HepG2 (cell line): Measurements from ENCODE around the gene RSPH1. TPM values are rescaled to one million over a fixed set of nuclear protein-coding genes. Genes with fewer than 3 reads are reported as not detected.

Source experiments
- ATAC-seq: fragments of 200-7000 bp; cut with Tn5 transposase; 3 replicates; pipeline ENCODE4 v1.9.1; 2020; ENCODE audit warnings: mild to moderate bottlenecking, moderate library complexity
- BruUV-seq: library from RNA; stranded (reverse); fragments of 400-500 nt; replicated peaks from 2 replicates; lab custom pipeline; 2021; lab: Mats Ljungman, UMichigan
- CTCF ChIA-PET: fragments of 300-600 bp; formaldehyde crosslinking; extraction: SDS; loops from one replicate; lab custom pipeline; 2021; ENCODE audit warnings: low total read pairs, inconsistent platforms, low intra/inter-chr PET ratio; lab: Yijun Ruan, JAX
- POLR2A ChIA-PET: fragments of 350-600 bp; sonication (Branson Sonifier 250); formaldehyde crosslinking; loops from one replicate; lab custom pipeline; 2020; ENCODE audit warnings: antibody characterized with exemption, inconsistent platforms; lab: Yijun Ruan, JAX
- DNase-seq: peaks from one replicate; pipeline ENCODE4 v3.0.0-alpha.2; 2015; ENCODE audit warnings: low spot score
- FAIRE-seq: peaks from 3 replicates; lab custom pipeline; 2011; peaks lifted over from hg19 to GRCh38; lab: Jason Lieb, UNC
- H2AFZ ChIP-seq: one replicate; pipeline ENCODE4 v1.6.1; 2011; ENCODE audit warnings: low read length, inconsistent platforms
- H3K27ac ChIP-seq: fragments of 300-600 bp; 3 replicates; pipeline ENCODE4 v1.8.0; 2011; ENCODE audit warnings: mixed run types, mild to moderate bottlenecking, mixed read lengths, low read length, inconsistent platforms; ENCODE audit not compliant: insufficient read depth; ENCODE audit errors: extremely low read length
- H3K27me3 ChIP-seq, 2 experiments: fragments of 200-600 bp in 1 of 2; 2 replicates in 1 of 2; 3 replicates in 1 of 2; pipeline versions ENCODE4 v1.6.0 to v1.8.0; 2011; ENCODE audit warnings: low read length in 2 of 2, mild to moderate bottlenecking in 2 of 2, moderate library complexity in 2 of 2, inconsistent platforms in 1 of 2; ENCODE audit not compliant: insufficient read depth in 2 of 2, control insufficient read depth in 1 of 2
- H3K36me3 ChIP-seq, 2 experiments: fragments of 200-600 bp in 1 of 2; replicated peaks in 1 of 2; 2 replicates in 1 of 2; 3 replicates in 1 of 2; pipeline versions ENCODE4 v1.5.1 to v1.8.0; 2011; ENCODE audit warnings: low read length in 2 of 2, inconsistent platforms in 1 of 2; ENCODE audit not compliant: insufficient read depth in 2 of 2, control insufficient read depth in 1 of 2
- H3K4me1 ChIP-seq: 2 replicates; pipeline ENCODE4 v1.5.1; 2012; ENCODE audit warnings: low read length, inconsistent platforms; ENCODE audit not compliant: insufficient read depth
- H3K4me2 ChIP-seq: 2 replicates; pipeline ENCODE4 v1.6.0; 2011; ENCODE audit warnings: low read depth, low read length, inconsistent platforms
- H3K4me3 ChIP-seq, 3 experiments: fragments of 200-600 bp in 1 of 3; sonication (generic), shearing (Covaris generic) in 1 of 3; replicated peaks in 1 of 3; 2 replicates each; pipeline ENCODE4 v1.5.1; 2011 to 2016; ENCODE audit warnings: low read length in 3 of 3, inconsistent platforms in 2 of 3, low read depth in 2 of 3, mild to moderate bottlenecking in 2 of 3, control low read depth in 1 of 3, mixed read lengths in 1 of 3; ENCODE audit not compliant: insufficient read depth in 1 of 3
- H3K79me2 ChIP-seq: one replicate; pipeline ENCODE4 v1.6.1; 2011; ENCODE audit warnings: low read length, inconsistent platforms; ENCODE audit not compliant: insufficient read depth
- H3K9ac ChIP-seq: 2 replicates; pipeline ENCODE4 v1.6.0; 2011; ENCODE audit warnings: mild to moderate bottlenecking, low read depth, low read length, inconsistent platforms; ENCODE audit not compliant: insufficient read depth
- H3K9me3 ChIP-seq: 2 replicates; pipeline ENCODE4 v1.5.1; 2012; ENCODE audit warnings: mild to moderate bottlenecking, low read length
- H4K20me1 ChIP-seq: 2 replicates; pipeline ENCODE4 v1.6.0; 2011; ENCODE audit warnings: inconsistent platforms, mild to moderate bottlenecking, low read length, moderate library complexity; ENCODE audit not compliant: insufficient read depth
- CAMTA2 ChIP-seq: sonication (generic); formaldehyde crosslinking; IDR thresholded peaks from 2 replicates; pipeline ENCODE4 v1.4.0; 2020; ENCODE audit warnings: mild to moderate bottlenecking, missing genetic modification reagents, borderline replicate concordance
- ELF4 ChIP-seq: sonication (generic); formaldehyde crosslinking; IDR thresholded peaks from 2 replicates; pipeline ENCODE4 v1.5.0; 2020; ENCODE audit warnings: missing genetic modification reagents, mild to moderate bottlenecking, moderate library complexity, borderline replicate concordance
- HNF1B ChIP-seq: sonication (generic); formaldehyde crosslinking; IDR thresholded peaks from 2 replicates; pipeline ENCODE4 v1.5.1; 2020; ENCODE audit warnings: mild to moderate bottlenecking, moderate library complexity, missing genetic modification reagents
- NCOR1 ChIP-seq: fragments of 200-600 bp; sonication (generic); IDR thresholded peaks from 2 replicates; pipeline ENCODE4 v1.7.0; 2017; ENCODE audit warnings: antibody characterized with exemption, low read length, borderline replicate concordance
- SYNCRIP ChIP-seq: fragments of 200-400 bp; formaldehyde crosslinking; IDR thresholded peaks from 2 replicates; pipeline ENCODE4 v1.6.1; 2018; ENCODE audit warnings: mild to moderate bottlenecking, low read depth, low read length; ENCODE audit not compliant: insufficient read depth
- TRIM24 ChIP-seq: sonication (generic); formaldehyde crosslinking; IDR thresholded peaks from 2 replicates; pipeline ENCODE4 v1.8.0; 2022; ENCODE audit warnings: mild to moderate bottlenecking, missing genetic modification reagents
- ZC3H13 ChIP-seq: sonication (generic); formaldehyde crosslinking; IDR thresholded peaks from 2 replicates; pipeline ENCODE4 v1.8.1; 2023; ENCODE audit warnings: mild to moderate bottlenecking, missing genetic modification reagents, moderate library complexity
- ZIK1 ChIP-seq: sonication (generic); formaldehyde crosslinking; IDR thresholded peaks from 2 replicates; pipeline ENCODE4 v1.5.0; 2020; ENCODE audit warnings: mild to moderate bottlenecking, low read depth, missing genetic modification reagents, borderline replicate concordance
- ZNF207 ChIP-seq: fragments of 450-650 bp; IDR thresholded peaks from 2 replicates; pipeline ENCODE4 v1.6.1; 2016; ENCODE audit warnings: antibody characterized with exemption, borderline replicate concordance
- ZNF234 ChIP-seq: sonication (generic); formaldehyde crosslinking; conservative IDR thresholded peaks from 2 replicates; pipeline ENCODE4 v1.5.1; 2020; ENCODE audit warnings: mild to moderate bottlenecking, missing genetic modification reagents
- ZNF431 ChIP-seq: sonication (generic); formaldehyde crosslinking; IDR thresholded peaks from 2 replicates; pipeline ENCODE4 v1.9.0; 2022; ENCODE audit warnings: missing genetic modification reagents, low read depth, mild to moderate bottlenecking, borderline replicate concordance
- ZNF644 ChIP-seq: IDR thresholded peaks from 2 replicates; pipeline ENCODE4 v1.6.1; 2016; ENCODE audit warnings: low read depth
- ZNF710 ChIP-seq: sonication (generic); formaldehyde crosslinking; IDR thresholded peaks from 2 replicates; pipeline ENCODE4 v1.5.0; 2020; ENCODE audit warnings: mild to moderate bottlenecking, missing genetic modification reagents, borderline replicate concordance
- WGBS: methylation state at CpG from one replicate; pipeline ENCODE4 v1.1.6; 2017; ENCODE audit warnings: low lambda C conversion rate; 5-methylcytosine and 5-hydroxymethylcytosine counted together
- in situ Hi-C: cut with HindIII; loops from 2 replicates; pipeline ENCODE4 v1.10.0; 2017; ENCODE audit warnings: low pct_unique_long_range_greater_than_20kb; ENCODE audit not compliant: extremely low pct_ligation_motif_present
- intact Hi-C: fragments of 100-400 bp; cut with micrococcal nuclease; formaldehyde crosslinking; loops from one replicate; pipeline ENCODE4 v1.10.0; 2022; ENCODE audit not compliant: unreplicated experiment
- polyA plus RNA-seq, 8 experiments: library from polyadenylated mRNA; depleted of rRNA in 3 of 8; stranded (reverse) in 7 of 8; unstranded in 1 of 8; fragments of >200 nt; fragmentation: Illumina TruSeq in 4 of 8; extraction: Trizol in 4 of 8; gene quantifications; 2 replicates each; pipeline versions ENCODE4 v1.2.1 to v1.2.3, GENCODE V29; 2011 to 2016; ENCODE audit warnings: low read depth in 4 of 8, missing spikeins in 1 of 8, mixed read lengths in 1 of 8; ENCODE audit not compliant: insufficient read depth in 1 of 8
- total RNA-seq, 5 experiments: library from RNA; depleted of rRNA; stranded (reverse); fragments of >200 nt; fragmentation: Illumina TruSeq; extraction: Trizol; gene quantifications; 2 replicates each; pipeline ENCODE4 v1.2.3, GENCODE V29; 2016; ENCODE audit warnings: low read depth in 1 of 5
- TF ChIP-seq, protein P1 (sequence below): IDR thresholded peaks from 2 replicates; pipeline ENCODE4 v1.6.1; 2016; ENCODE audit warnings: mild to moderate bottlenecking, missing biosample characterization, missing genetic modification reagents
- TF ChIP-seq, protein P2 (sequence below): sonication (generic); formaldehyde crosslinking; IDR thresholded peaks from 2 replicates; pipeline ENCODE4 v1.8.1; 2023; ENCODE audit warnings: missing genetic modification reagents, inconsistent platforms, borderline replicate concordance

Gene RSPH1
- total and polyA plus RNA-seq, 2 of the 13 experiments (the other 11 are each of a cell fraction or from before 2014, with no cell fraction given), result not detected

- TF ChIP-seq, protein P1, sequence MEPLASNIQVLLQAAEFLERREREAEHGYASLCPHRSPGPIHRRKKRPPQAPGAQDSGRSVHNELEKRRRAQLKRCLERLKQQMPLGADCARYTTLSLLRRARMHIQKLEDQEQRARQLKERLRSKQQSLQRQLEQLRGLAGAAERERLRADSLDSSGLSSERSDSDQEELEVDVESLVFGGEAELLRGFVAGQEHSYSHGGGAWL, result no peak
- TF ChIP-seq ELF4 (CRISPR knock-in tag) (no peak), ZNF207 (no peak), ZIK1 (CRISPR knock-in tag) (no peak), CAMTA2 (CRISPR knock-in tag) (no peak), NCOR1 (no peak), ZNF710 (CRISPR knock-in tag) (no peak), SYNCRIP (no peak), HNF1B (CRISPR knock-in tag) (no peak), ZNF644 (CRISPR knock-in tag) (no peak), TRIM24 (CRISPR knock-in tag) (no peak), ZC3H13 (no peak), ZNF431 (CRISPR knock-in tag) (no peak), ZNF234 (no peak)
- TF ChIP-seq, protein P2, sequence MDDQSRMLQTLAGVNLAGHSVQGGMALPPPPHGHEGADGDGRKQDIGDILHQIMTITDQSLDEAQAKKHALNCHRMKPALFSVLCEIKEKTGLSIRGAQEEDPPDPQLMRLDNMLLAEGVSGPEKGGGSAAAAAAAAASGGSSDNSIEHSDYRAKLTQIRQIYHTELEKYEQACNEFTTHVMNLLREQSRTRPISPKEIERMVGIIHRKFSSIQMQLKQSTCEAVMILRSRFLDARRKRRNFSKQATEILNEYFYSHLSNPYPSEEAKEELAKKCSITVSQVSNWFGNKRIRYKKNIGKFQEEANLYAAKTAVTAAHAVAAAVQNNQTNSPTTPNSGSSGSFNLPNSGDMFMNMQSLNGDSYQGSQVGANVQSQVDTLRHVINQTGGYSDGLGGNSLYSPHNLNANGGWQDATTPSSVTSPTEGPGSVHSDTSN (CRISPR knock-in tag), result no peak
- peaks cover 28% of the 10 kb centered on the region for H3K4me1 ChIP-seq
- intact Hi-C loops, result no loop called here
- no peaks in the 10 kb centered on the region for H3K36me3 ChIP-seq
- in situ Hi-C loops, result no loop called here
- H3K4me2 ChIP-seq, result no peak overlapping the region
- H3K9ac ChIP-seq, result no peak overlapping the region
- H3K9me3 ChIP-seq, result no peaks in the 10 kb centered on the region
- no peak for DNase-seq
- WGBS, result 69% methylated on average over 7 of the region's 7 CpGs
- no peak overlapping the region for H2AFZ ChIP-seq
- ChIA-PET POLR2A (no interaction called here), CTCF (no interaction called here)
- FAIRE-seq, result no peak
- H3K79me2 ChIP-seq, result no peaks in the 10 kb centered on the region
- BruUV-seq, result no TSS peak
- no peak overlapping the region for H3K27ac ChIP-seq
- ATAC-seq, result no peak
- H3K4me3 ChIP-seq, result no peak overlapping the region
- no peaks in the 10 kb centered on the region for H4K20me1 ChIP-seq
- peaks cover 1 to 16% of the 10 kb centered on the region in 2 experiments; a peak in 1 of 5 replicates for H3K27me3 ChIP-seq
Observed at GRCh38 chr21:42426424-42426823, 69.6 kb downstream of the RSPH1 start.
